ENCODE data around the gene METRNL. TPM values are rescaled to one million over a fixed set of nuclear protein-coding genes. Genes with fewer than 3 reads are reported as not detected.
"Not testable (repeated sequence)": the region's sequence is repeated elsewhere in the genome, so short reads cannot be mapped to it uniquely, and the experiment has no call there.

The METRNL gene
- total RNA-seq, 1 donor from 2014 or later: 63.8 TPM

DNA sequence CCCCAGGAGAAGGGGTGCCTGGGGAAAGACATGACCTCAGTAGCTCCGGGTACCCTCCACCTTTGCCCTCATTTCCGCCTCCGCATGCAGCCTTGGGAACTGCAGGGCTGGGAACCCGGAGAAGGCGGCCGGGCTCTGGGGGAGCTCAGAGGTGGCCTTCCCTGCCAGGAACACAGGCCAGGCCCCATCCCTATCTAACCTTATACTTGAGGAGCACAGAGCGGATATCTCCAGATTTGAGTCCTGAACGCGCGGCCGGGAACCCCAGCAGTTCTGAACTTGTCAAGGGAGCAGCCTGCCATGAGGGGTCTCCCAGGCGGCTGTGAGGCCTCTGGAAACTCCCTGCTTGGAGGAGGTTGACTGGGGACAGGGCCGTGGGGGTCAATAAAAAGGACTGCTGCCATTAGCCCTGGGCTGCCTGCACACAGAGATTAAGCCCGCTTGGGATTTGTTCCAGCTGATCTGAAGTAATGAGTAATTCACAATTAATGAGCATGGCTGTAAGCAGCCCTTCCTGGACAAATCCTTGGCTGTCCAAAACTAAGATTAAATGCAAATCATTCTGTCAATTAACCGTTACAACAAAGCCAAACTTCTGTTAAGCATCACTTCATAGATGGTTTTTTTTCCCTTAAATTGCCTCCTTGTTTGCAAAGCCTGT, 26.3 kb upstream of the METRNL start:
- no peak for TF ChIP-seq CTCF (IDR thresholded peaks at IDR 0.05)
- no peak overlapping the region for H3K27ac Mint-ChIP-seq (ENCODE audit: unreplicated experiment)
- peaks cover 2% of the 10 kb centered on the region for H3K36me3 Mint-ChIP-seq (ENCODE audit: low read depth)
- no peak overlapping the region for H3K4me3 Mint-ChIP-seq (ENCODE audit: unreplicated experiment)
- no peaks in the 10 kb centered on the region for H3K9me3 Mint-ChIP-seq (ENCODE audit: low read depth)
- H3K27me3 Mint-ChIP-seq (ENCODE audit: low read depth): no peaks in the 10 kb centered on the region
- no peak for DNase-seq (ENCODE audit: low spot score)
- peaks cover 20% of the 10 kb centered on the region for H3K4me1 Mint-ChIP-seq (ENCODE audit: low read depth)

- Mint-ChIP-seq H3K4me1 (ENCODE audit: low read depth) (peaks cover 13% of the 10 kb centered on the region), H3K36me3 (ENCODE audit: low read depth) (no peaks in the 10 kb centered on the region), H3K27ac (ENCODE audit: unreplicated experiment) (no peak overlapping the region), H3K27me3 (ENCODE audit: low read depth) (no peaks in the 10 kb centered on the region), H3K4me3 (ENCODE audit: unreplicated experiment) (no peak overlapping the region), H3K9me3 (ENCODE audit: low read depth) (no peaks in the 10 kb centered on the region)
- no peak for TF ChIP-seq CTCF (IDR thresholded peaks at IDR 0.05)
- peak; percentile 43 for DNase-seq (ENCODE audit: low spot score)
These were observed 25.5 kb upstream of the METRNL start for GRCh38 chr17:83053739-83054451.

- H3K27me3 Mint-ChIP-seq (ENCODE audit: low read depth): no peaks in the 10 kb centered on the region
- no peak for TF ChIP-seq CTCF (IDR thresholded peaks at IDR 0.05)
- H3K4me3 Mint-ChIP-seq (ENCODE audit: unreplicated experiment): no peak overlapping the region
- no peaks in the 10 kb centered on the region for H3K9me3 Mint-ChIP-seq (ENCODE audit: low read depth)
- H3K4me1 Mint-ChIP-seq (ENCODE audit: low read depth): peaks cover 13% of the 10 kb centered on the region
- H3K36me3 Mint-ChIP-seq (ENCODE audit: low read depth): no peaks in the 10 kb centered on the region
- H3K27ac Mint-ChIP-seq (ENCODE audit: unreplicated experiment): no peak overlapping the region
- DNase-seq (ENCODE audit: low spot score): peak; percentile 43
These were observed 24.8 kb upstream of the METRNL start for GRCh38 chr17:83054518-83055125.

DNA sequence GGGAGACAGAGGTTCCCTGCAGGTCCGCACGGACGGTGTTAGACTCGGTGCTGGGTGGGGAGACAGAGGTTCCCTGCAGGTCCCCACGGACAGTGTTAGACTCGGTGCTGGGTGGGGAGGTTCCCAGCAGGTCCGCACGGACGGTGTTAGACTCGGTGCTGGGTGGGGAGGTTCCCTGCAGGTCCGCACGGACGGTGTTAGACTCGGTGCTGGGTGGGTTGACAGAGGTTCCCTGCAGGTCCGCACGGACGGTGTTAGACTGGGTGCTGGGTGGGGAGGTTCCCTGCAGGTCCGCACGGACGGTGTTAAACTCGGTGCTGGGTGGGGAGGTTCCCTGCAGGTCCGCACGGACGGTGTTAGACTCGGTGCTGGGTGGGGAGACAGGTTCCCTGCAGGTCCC, 24.2 kb upstream of the METRNL start:
- not testable (repeated sequence) for H3K4me3 Mint-ChIP-seq (ENCODE audit: unreplicated experiment); DNase-seq (ENCODE audit: low spot score); H3K36me3 Mint-ChIP-seq (ENCODE audit: low read depth); H3K27ac Mint-ChIP-seq (ENCODE audit: unreplicated experiment); H3K27me3 Mint-ChIP-seq (ENCODE audit: low read depth); H3K9me3 Mint-ChIP-seq (ENCODE audit: low read depth)
- H3K4me1 Mint-ChIP-seq (ENCODE audit: low read depth): peaks cover 13% of the 10 kb centered on the region

- H3K36me3 Mint-ChIP-seq (ENCODE audit: low read depth): no peaks in the 10 kb centered on the region
- H3K9me3 Mint-ChIP-seq (ENCODE audit: low read depth): no peaks in the 10 kb centered on the region
- DNase-seq (ENCODE audit: low spot score): no peak
- peaks cover 9% of the 10 kb centered on the region for H3K4me1 Mint-ChIP-seq (ENCODE audit: low read depth)
- H3K27ac Mint-ChIP-seq (ENCODE audit: unreplicated experiment): no peak overlapping the region
- no peak overlapping the region for H3K4me3 Mint-ChIP-seq (ENCODE audit: unreplicated experiment)
- no peak for TF ChIP-seq CTCF (IDR thresholded peaks at IDR 0.05)
- no peaks in the 10 kb centered on the region for H3K27me3 Mint-ChIP-seq (ENCODE audit: low read depth)
These were observed 23.4 kb upstream of the METRNL start for GRCh38 chr17:83055911-83056582.

Data from chondrocyte (in vitro differentiated cells).